ENCODE data around the gene STAG1. TPM values are rescaled to one million over a fixed set of nuclear protein-coding genes. Genes with fewer than 3 reads are reported as not detected.
A peak's percentile ranks its signal among the peaks of the same experiment; 100 is the strongest.

The STAG1 gene
- total RNA-seq, 2 donors from 2014 or later: 26.2 to 28.3 TPM

GRCh38 chr3:136366289-136366688 lies 385.9 kb downstream of the STAG1 start:
- Histone ChIP-seq H3K4me1 (no peaks in the 10 kb centered on the region), H3K36me3 (replicated peaks in 1 of 2; ENCODE audit: insufficient read depth in 1 of 2, low read depth in 2 of 2) (no peaks in the 10 kb centered on the region), H3K9me3 (no peaks in the 10 kb centered on the region), H3K27me3 (no peaks in the 10 kb centered on the region), H3K27ac (no peak overlapping the region), H3K4me3 (no peak overlapping the region)
- intact Hi-C loops (cut with DNase I): no loop called here
- ATAC-seq (no peak), DNase-seq (no peak)
- TF ChIP-seq POLR2A (IDR thresholded peaks at IDR 0.05) (no peak), CTCF (IDR thresholded peaks at IDR 0.05) (no peak)

GRCh38 chr3:136353461-136353860 lies 398.7 kb downstream of the STAG1 start:
- Histone ChIP-seq H3K4me1 (peaks cover 19% of the 10 kb centered on the region), H3K36me3 (replicated peaks in 1 of 2; ENCODE audit: insufficient read depth in 1 of 2, low read depth in 2 of 2) (peaks cover 0 to 2% of the 10 kb centered on the region in 2 donors), H3K4me3 (no peak overlapping the region), H3K27ac (peak overlapping the region in 1 of 4 donors; percentile 38), H3K9me3 (no peaks in the 10 kb centered on the region), H3K27me3 (no peaks in the 10 kb centered on the region)
- intact Hi-C loops (cut with DNase I): no loop called here
- ATAC-seq (no peak), DNase-seq (no peak)
- WGBS, 2 donors: 20 to 21% methylated on average over 2 of the region's 2 CpGs
- TF ChIP-seq CTCF (IDR thresholded peaks at IDR 0.05) (no peak), POLR2A (IDR thresholded peaks at IDR 0.05) (no peak)

GRCh38 chr3:136351905-136352304 lies 400.3 kb downstream of the STAG1 start:
- no peak for ATAC-seq
- Histone ChIP-seq H3K27ac (no peak overlapping the region), H3K4me1 (peaks cover 19% of the 10 kb centered on the region), H3K4me3 (no peak overlapping the region), H3K36me3 (replicated peaks in 1 of 2; ENCODE audit: insufficient read depth in 1 of 2, low read depth in 2 of 2) (peaks cover 0 to 3% of the 10 kb centered on the region in 2 donors), H3K9me3 (no peaks in the 10 kb centered on the region), H3K27me3 (no peaks in the 10 kb centered on the region)
- TF ChIP-seq POLR2A (IDR thresholded peaks at IDR 0.05): no peak
- peak in 1 of 7 experiments; percentile 21 for TF ChIP-seq CTCF (IDR thresholded peaks at IDR 0.05)
- intact Hi-C loops (cut with DNase I): no loop called here
- 33% methylated on average over 3 of the region's 3 CpGs for WGBS, 2 donors
- no peak for DNase-seq

GRCh38 chr3:136351351-136351750 lies 400.8 kb downstream of the STAG1 start:
- peaks cover 0 to 3% of the 10 kb centered on the region in 2 donors for H3K36me3 ChIP-seq (replicated peaks in 1 of 2; ENCODE audit: insufficient read depth in 1 of 2, low read depth in 2 of 2)
- TF ChIP-seq CTCF (IDR thresholded peaks at IDR 0.05): no peak
- TF ChIP-seq POLR2A (IDR thresholded peaks at IDR 0.05): no peak
- H3K4me1 ChIP-seq: peaks cover 25% of the 10 kb centered on the region
- WGBS, 2 donors: 84 to 87% methylated on average over 1 of the region's 1 CpG
- DNase-seq: no peak
- H3K9me3 ChIP-seq: no peaks in the 10 kb centered on the region
- intact Hi-C loops (cut with DNase I): no loop called here
- ATAC-seq: no peak
- H3K27ac ChIP-seq: no peak overlapping the region
- no peak overlapping the region for H3K4me3 ChIP-seq
- H3K27me3 ChIP-seq: no peaks in the 10 kb centered on the region

DNA sequence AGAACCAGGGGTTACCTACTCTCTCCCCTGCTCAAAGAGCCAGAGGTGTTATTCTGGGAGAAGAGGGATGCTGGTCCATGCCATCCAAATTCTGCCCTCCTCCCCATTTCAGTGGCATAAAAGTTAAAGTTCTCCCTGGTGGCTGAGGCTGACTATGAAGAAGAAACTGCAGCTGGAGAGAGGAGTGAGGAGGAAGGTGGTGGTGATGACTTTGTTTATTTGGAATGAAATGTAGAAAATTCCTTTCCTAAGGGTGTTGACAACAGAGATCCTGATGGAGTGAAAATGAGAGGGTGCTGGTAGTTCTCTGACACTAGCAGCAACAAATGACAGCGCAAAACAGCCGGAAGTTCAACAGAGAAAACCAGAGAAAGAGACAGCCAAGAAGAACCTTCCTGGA lies 401.6 kb downstream of the STAG1 start:
- WGBS, 2 donors: 98 to 100% methylated on average over 2 of the region's 2 CpGs
- no peak overlapping the region for H3K27ac ChIP-seq
- no peak for ATAC-seq

More for the DNA sequence above, 401.6 kb downstream of the STAG1 start:
- no peaks in the 10 kb centered on the region for H3K27me3 ChIP-seq
- H3K4me3 ChIP-seq: no peak overlapping the region
- peaks cover 0 to 3% of the 10 kb centered on the region in 2 donors for H3K36me3 ChIP-seq (replicated peaks in 1 of 2; ENCODE audit: insufficient read depth in 1 of 2, low read depth in 2 of 2)
- peaks cover 25% of the 10 kb centered on the region for H3K4me1 ChIP-seq
- intact Hi-C loops (cut with DNase I): no loop called here
- no peaks in the 10 kb centered on the region for H3K9me3 ChIP-seq
- DNase-seq: no peak
- TF ChIP-seq POLR2A (IDR thresholded peaks at IDR 0.05) (no peak), CTCF (IDR thresholded peaks at IDR 0.05) (no peak)

All from body of pancreas (tissue), 4 donors.